RWPE1 (cell line): ENCODE results near the gene AHSA1.
"Not testable (repeated sequence)": the region's sequence is repeated elsewhere in the genome, so short reads cannot be mapped to it uniquely, and the experiment has no call there.

Experiments used
- CTCF ChIA-PET: fragments of 350-600 bp; sonication (Branson Sonifier 250); formaldehyde crosslinking; extraction: SDS; loops from one replicate; lab custom pipeline; 2021; lab: Yijun Ruan, JAX
- POLR2A ChIA-PET: fragments of 400-600 bp; formaldehyde crosslinking; extraction: SDS; loops from one replicate; lab custom pipeline; 2020; ENCODE audit warnings: antibody characterized with exemption; ENCODE audit not compliant: low non-redundant PET; lab: Yijun Ruan, JAX
- DNase-seq: peaks from one replicate; pipeline ENCODE4 v3.0.0; 2012; ENCODE audit warnings: low spot score
- H3K27ac ChIP-seq: fragments of 450-650 bp; 2 replicates; pipeline ENCODE4 v1.5.1; 2017
- CTCF ChIP-seq: fragments of 450-650 bp; conservative IDR thresholded peaks from 2 replicates; pipeline ENCODE4 v1.5.1; 2017; ENCODE audit warnings: low read depth, mild to moderate bottlenecking

Gene AHSA1

GRCh38 chr14:77457522-77458248 lies at the start of gene AHSA1, which contains the start of gene VIPAS39:
Gene AHSA1, plus strand, starts transcription at chr14:77458093. Its CDS starts 97 bp downstream, at chr14:77458190.
Gene VIPAS39, minus strand, starts transcription at chr14:77457601. Its CDS starts 3,499 bp downstream, at chr14:77454102.
- DNase-seq, result peak; percentile 93
- CTCF ChIA-PET, result interaction anchor here (0.8 to 1.2 kb wide), 3 partner anchors 20 to 40 kb away, joined by 3 to 5 read pairs (median 3); no protein-coding TSS in a partner anchor

GRCh38 chr14:77409131-77409533 lies 48.8 kb upstream of the AHSA1 start:
- ChIA-PET CTCF (interaction anchor here (1.3 kb wide), 1 partner anchor 78 kb away, joined by 4 read pairs; no protein-coding TSS in a partner anchor), POLR2A (no interaction called here)
- no peak for DNase-seq
- 0 out of 2 replicates have a peak, but pooled peaks have one; percentile 8 for TF ChIP-seq CTCF
- no peak overlapping the region for H3K27ac ChIP-seq

More at GRCh38 chr14:77457522-77458248, at the start of gene AHSA1, which contains the start of gene VIPAS39:
- H3K27ac ChIP-seq, result peak within 1 kb of the TSS; percentile 92
- no peak for TF ChIP-seq CTCF
- POLR2A ChIA-PET, result no interaction called here

- POLR2A ChIA-PET, DNase-seq, H3K27ac ChIP-seq: not testable (repeated sequence)
- CTCF ChIA-PET, result interaction anchor here (0.6 kb wide), 1 partner anchor 43 kb away, joined by 3 read pairs; no protein-coding TSS in a partner anchor
Observed at GRCh38 chr14:77415403-77416030, 42.4 kb upstream of the AHSA1 start.

GRCh38 chr14:77416098-77416497 lies 41.8 kb upstream of the AHSA1 start:
- POLR2A ChIA-PET, DNase-seq, H3K27ac ChIP-seq: not testable (repeated sequence)
- CTCF ChIA-PET, result interaction anchor here (0.6 kb wide), 1 partner anchor 43 kb away, joined by 3 read pairs; no protein-coding TSS in a partner anchor

DNA sequence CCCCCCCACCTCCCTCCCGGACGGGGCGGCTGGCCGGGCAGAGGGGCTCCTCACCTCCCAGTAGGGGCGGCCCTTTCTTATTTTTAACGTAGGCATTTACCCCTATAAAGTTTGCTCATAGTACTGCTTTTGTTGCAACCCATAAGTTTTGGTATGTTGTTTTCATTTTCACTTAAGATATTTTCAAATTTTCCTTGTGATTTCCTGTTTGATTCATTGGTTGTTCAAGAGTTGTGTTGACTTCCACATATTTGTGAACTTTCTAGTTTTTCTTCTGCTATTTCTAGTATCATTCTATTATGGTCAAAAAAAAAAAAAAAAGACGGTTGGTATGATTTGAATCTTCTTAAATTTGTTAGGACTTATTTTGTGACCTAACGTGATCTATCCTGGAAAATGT lies 41.1 kb upstream of the AHSA1 start:
- DNase-seq, result no peak
- POLR2A ChIA-PET, result no interaction called here
- no peak overlapping the region for H3K27ac ChIP-seq
- CTCF ChIA-PET, result no interaction called here
- TF ChIP-seq CTCF, result no peak

DNA sequence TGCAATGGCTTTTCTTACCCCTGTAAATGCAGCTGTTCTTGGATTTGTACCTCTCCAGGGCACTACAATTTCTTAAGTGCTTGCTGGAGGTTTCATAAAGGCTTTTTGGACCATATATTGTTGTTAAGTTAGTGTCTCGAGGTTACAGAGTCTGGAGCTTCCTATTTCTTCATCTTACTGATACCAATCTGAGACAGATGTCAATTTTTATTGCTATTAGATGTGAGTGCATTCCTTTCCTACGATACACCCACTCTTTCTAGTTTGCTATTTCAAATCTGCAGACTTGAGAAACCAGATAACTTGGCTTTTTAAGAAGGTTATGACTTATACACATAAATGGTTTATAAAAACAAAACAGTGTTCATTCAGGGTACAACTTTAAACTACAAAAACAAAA lies 36.7 kb upstream of the AHSA1 start:
- ChIA-PET POLR2A (no interaction called here), CTCF (interaction anchor here (0.5 kb wide), 1 partner anchor 16 kb away, joined by 3 read pairs; no protein-coding TSS in a partner anchor)
- no peak overlapping the region for H3K27ac ChIP-seq
- no peak for DNase-seq
- TF ChIP-seq CTCF, result no peak

DNA sequence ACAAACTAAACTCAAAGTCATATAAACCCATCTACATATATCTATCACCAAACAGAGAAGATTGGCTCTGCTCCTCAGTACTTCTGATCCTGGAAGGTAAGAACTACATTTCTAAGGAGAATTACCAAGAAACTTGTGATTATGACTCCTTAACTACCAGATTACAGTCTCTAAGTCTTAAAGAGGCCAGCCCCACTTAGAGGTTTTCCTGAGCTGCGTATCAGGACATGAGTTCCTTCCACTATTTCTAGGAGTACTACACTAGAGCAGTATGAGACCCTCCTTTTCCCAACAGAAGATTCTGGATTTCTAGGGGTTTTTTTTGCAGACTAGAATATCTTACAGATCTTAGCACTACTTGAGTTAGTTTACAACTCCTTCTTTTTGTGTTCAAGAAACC lies 34.5 kb upstream of the AHSA1 start, which contains the start of gene NOXRED1:
TSS of gene NOXRED1 (minus strand) at position 101 of the 400 bp plus-strand sequence. CDS start 634 bp downstream, outside the sequence.
- POLR2A ChIA-PET, result no interaction called here
- TF ChIP-seq CTCF, result no peak
- no peak for DNase-seq
- no peak within 1 kb of the TSS for H3K27ac ChIP-seq
- CTCF ChIA-PET, result no interaction called here
